Vagina (tissue), 2 donors: Measurements from ENCODE around the gene SERTAD4. TPM values are rescaled to one million over a fixed set of nuclear protein-coding genes. Genes with fewer than 3 reads are reported as not detected.
A peak's percentile ranks its signal among the peaks of the same experiment; 100 is the strongest.

Experiments used
- DNase-seq, 2 donors: peaks; one replicate each; pipeline ENCODE4 v3.0.0-alpha.2; 2017; ENCODE audit errors: extremely low spot score in 2 of 2
- H3K27ac ChIP-seq: fragments of 200-600 bp; sonication (generic); one replicate; pipeline ENCODE4 v1.5.1; 2019
- H3K27me3 ChIP-seq: fragments of 200-600 bp; sonication (generic); one replicate; pipeline ENCODE4 v1.5.1; 2019
- H3K36me3 ChIP-seq, 2 donors: fragments of 200-600 bp; sonication (generic); one replicate each; pipeline ENCODE4 v1.5.1; 2017 to 2019
- H3K4me1 ChIP-seq: fragments of 200-600 bp; sonication (generic); one replicate; pipeline ENCODE4 v1.5.1; 2019
- H3K4me3 ChIP-seq, 2 donors: fragments of 200-600 bp; sonication (generic); 1 replicate in 1 of 2; 2 replicates in 1 of 2; pipeline ENCODE4 v1.5.1; 2016 to 2019
- H3K9me3 ChIP-seq: fragments of 200-600 bp; sonication (generic); one replicate; pipeline ENCODE4 v1.5.1; 2019
- POLR2A ChIP-seq, 2 donors: fragments of 450-650 bp; IDR thresholded peaks; one replicate each; pipeline ENCODE4 v1.6.1; 2017; ENCODE audit warnings: antibody characterized with exemption in 2 of 2, mild to moderate bottlenecking in 2 of 2, moderate library complexity in 2 of 2
- POLR2AphosphoS5 ChIP-seq, 2 donors: sonication (generic); formaldehyde crosslinking; IDR thresholded peaks; one replicate each; pipeline ENCODE4 v1.9.0; 2017; ENCODE audit warnings: antibody characterized with exemption in 2 of 2, mild to moderate bottlenecking in 2 of 2, low read depth in 1 of 2; ENCODE audit not compliant: insufficient read depth in 1 of 2
- intact Hi-C: fragments of 100-400 bp; cut with DNase I; formaldehyde crosslinking; loops from one replicate; pipeline ENCODE4 v1.15.1; 2023
- total RNA-seq: library from RNA; depleted of rRNA; stranded (reverse); fragments of >200 nt; gene quantifications from one replicate; pipeline ENCODE4 v1.2.3, GENCODE V29; 2016
- TF ChIP-seq, protein P1 (sequence below), 3 experiments: fragments of 450-650 bp in 2 of 3; fragments of 200-600 bp in 1 of 3; sonication (generic) in 1 of 3; IDR thresholded peaks; one replicate each; pipeline ENCODE4 v1.5.1; 2017 to 2019; ENCODE audit warnings: antibody characterized with exemption in 3 of 3, mild to moderate bottlenecking in 2 of 3, moderate library complexity in 2 of 3

Gene SERTAD4
- total RNA-seq, 1 donor from 2014 or later = 2.7 TPM

DNA sequence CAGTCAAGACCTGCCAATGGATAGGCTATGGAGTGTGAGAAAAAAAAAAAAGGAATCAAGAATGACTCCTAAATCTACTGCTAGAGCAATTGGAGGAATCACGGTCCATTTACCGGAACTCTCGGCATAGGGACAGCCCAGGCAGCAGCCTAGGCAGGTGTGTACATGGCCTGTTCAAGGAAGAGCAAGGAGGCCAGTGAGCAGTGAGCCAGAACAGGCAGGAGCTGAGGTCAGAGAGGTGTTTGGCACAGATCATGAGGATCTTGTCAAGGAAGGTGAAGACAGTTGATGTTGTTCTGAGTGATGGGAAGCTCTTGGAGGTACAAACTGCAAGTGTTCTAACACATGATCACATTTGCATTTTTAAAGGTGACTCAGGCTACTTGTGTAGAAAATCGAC lies 55.5 kb downstream of the SERTAD4 start:
- intact Hi-C loops = no loop called here
- TF ChIP-seq, protein P1, sequence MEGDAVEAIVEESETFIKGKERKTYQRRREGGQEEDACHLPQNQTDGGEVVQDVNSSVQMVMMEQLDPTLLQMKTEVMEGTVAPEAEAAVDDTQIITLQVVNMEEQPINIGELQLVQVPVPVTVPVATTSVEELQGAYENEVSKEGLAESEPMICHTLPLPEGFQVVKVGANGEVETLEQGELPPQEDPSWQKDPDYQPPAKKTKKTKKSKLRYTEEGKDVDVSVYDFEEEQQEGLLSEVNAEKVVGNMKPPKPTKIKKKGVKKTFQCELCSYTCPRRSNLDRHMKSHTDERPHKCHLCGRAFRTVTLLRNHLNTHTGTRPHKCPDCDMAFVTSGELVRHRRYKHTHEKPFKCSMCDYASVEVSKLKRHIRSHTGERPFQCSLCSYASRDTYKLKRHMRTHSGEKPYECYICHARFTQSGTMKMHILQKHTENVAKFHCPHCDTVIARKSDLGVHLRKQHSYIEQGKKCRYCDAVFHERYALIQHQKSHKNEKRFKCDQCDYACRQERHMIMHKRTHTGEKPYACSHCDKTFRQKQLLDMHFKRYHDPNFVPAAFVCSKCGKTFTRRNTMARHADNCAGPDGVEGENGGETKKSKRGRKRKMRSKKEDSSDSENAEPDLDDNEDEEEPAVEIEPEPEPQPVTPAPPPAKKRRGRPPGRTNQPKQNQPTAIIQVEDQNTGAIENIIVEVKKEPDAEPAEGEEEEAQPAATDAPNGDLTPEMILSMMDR (IDR thresholded peaks at IDR 0.05) = no peak
- TF ChIP-seq POLR2AphosphoS5 (IDR thresholded peaks at IDR 0.05; ENCODE audit: insufficient read depth in 1 of 2, low read depth in 1 of 2) (no peak), POLR2A (IDR thresholded peaks at IDR 0.05) (no peak)
- Histone ChIP-seq H3K9me3 (no peaks in the 10 kb centered on the region), H3K27me3 (no peaks in the 10 kb centered on the region), H3K4me3 (no peak overlapping the region), H3K27ac (no peak overlapping the region), H3K36me3 (no peaks in the 10 kb centered on the region), H3K4me1 (peaks cover 19% of the 10 kb centered on the region)
- no peak for DNase-seq

DNA sequence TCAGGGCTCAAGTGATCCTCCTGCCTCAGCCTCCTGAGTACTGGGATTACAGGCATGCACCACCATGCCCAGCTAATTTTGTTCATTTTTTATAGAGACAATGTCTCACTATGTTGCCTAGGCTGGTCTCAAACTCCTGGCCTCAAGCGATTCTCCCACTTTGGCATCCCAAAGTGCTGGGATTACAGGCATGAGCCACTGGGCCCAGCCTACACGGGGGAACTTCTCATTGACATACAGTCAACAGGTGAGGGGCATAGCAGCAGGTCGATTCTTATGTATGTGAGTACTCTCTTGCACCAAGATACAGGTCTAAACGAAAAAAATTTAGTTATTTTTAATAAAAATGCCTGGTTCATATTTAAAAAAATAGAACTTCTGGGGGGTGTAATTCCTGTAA lies 56.7 kb downstream of the SERTAD4 start:
- Histone ChIP-seq H3K27me3 (no peaks in the 10 kb centered on the region), H3K4me3 (no peak overlapping the region), H3K27ac (no peak overlapping the region), H3K36me3 (no peaks in the 10 kb centered on the region), H3K4me1 (peaks cover 29% of the 10 kb centered on the region), H3K9me3 (no peaks in the 10 kb centered on the region)
- intact Hi-C loops = no loop called here
- DNase-seq = no peak
- TF ChIP-seq POLR2AphosphoS5 (IDR thresholded peaks at IDR 0.05; ENCODE audit: insufficient read depth in 1 of 2, low read depth in 1 of 2) (no peak), POLR2A (IDR thresholded peaks at IDR 0.05) (no peak)
- TF ChIP-seq, protein P1 (IDR thresholded peaks at IDR 0.05) = no peak

DNA sequence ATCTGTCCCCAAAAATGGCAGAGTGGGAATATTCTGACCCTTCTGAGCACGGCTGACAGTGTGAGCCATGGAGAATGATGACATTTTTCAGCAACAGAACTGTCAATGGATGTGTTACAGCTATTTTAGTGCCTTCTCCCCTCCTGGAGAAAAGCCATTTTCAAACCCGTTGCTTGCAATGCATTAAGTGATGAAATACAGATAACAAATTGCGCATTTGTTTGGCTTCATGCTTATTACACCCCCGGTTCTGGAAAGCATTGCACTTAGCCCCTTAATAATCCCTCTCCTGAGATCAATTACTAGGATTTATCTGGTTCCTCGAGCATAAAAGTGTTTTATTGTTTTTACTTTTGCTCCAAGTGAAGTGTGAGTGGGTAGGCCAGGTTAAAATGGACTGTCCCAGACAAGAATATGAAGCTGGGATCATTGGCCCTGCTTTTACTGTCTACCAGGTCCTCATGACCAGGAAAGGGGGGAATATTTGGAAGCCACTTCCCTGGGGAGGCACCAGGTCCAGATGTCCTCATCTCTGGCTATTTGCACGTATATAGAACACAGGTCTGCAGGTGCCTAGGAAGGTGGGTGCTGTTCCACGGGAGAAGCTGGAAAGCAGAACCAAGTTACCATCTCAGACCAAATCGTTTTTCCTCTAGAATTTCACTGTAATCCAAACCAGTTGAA lies 58.6 kb downstream of the SERTAD4 start:
- Histone ChIP-seq H3K27ac (peak overlapping the region; percentile 83), H3K9me3 (no peaks in the 10 kb centered on the region), H3K27me3 (no peaks in the 10 kb centered on the region), H3K4me1 (peaks cover 49% of the 10 kb centered on the region), H3K4me3 (no peak overlapping the region), H3K36me3 (no peaks in the 10 kb centered on the region)
- intact Hi-C loops = loop anchor here (5.0 kb wide), 2 partner anchors 54 to 614 kb away; partner anchors contain the start of gene G0S2
- TF ChIP-seq, protein P1 (IDR thresholded peaks at IDR 0.05) = no peak
- TF ChIP-seq POLR2A (IDR thresholded peaks at IDR 0.05) (no peak), POLR2AphosphoS5 (IDR thresholded peaks at IDR 0.05; ENCODE audit: insufficient read depth in 1 of 2, low read depth in 1 of 2) (no peak)
- no peak for DNase-seq

DNA sequence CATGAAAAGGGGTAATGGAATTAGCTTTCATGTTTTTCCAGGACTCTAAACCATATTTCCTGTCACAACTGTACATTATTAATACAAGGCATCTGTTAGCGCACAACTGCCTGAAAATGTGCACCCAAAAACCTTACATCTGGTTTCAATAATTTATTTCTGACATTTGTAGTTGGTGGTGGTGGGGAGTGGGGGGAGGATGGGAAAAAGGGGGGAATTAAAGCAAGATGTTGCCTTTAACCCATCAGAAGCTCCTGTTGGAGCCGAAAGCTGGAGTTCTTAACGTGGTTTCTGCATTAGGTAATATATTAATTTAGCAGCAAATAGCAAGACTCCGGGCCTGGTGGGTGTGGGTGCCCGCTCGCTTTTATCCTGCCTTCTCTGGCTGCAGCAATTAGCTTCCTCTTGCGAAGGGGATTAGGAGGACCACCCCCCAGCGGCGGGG lies 59.2 kb downstream of the SERTAD4 start:
- no peaks in the 10 kb centered on the region for H3K36me3 ChIP-seq
- H3K4me1 ChIP-seq = peaks cover 52% of the 10 kb centered on the region
- H3K4me3 ChIP-seq = peak overlapping the region; percentile 42 to 61
- H3K9me3 ChIP-seq = no peaks in the 10 kb centered on the region
- intact Hi-C loops = loop anchor here (5.0 kb wide), 2 partner anchors 55 to 615 kb away; partner anchors contain the start of gene G0S2
- no peaks in the 10 kb centered on the region for H3K27me3 ChIP-seq
- peak overlapping the region; percentile 83 for H3K27ac ChIP-seq
- no peak for DNase-seq
- TF ChIP-seq POLR2A (IDR thresholded peaks at IDR 0.05) (no peak), POLR2AphosphoS5 (IDR thresholded peaks at IDR 0.05; ENCODE audit: insufficient read depth in 1 of 2, low read depth in 1 of 2) (no peak)
- TF ChIP-seq, protein P1 (IDR thresholded peaks at IDR 0.05) = no peak

DNA sequence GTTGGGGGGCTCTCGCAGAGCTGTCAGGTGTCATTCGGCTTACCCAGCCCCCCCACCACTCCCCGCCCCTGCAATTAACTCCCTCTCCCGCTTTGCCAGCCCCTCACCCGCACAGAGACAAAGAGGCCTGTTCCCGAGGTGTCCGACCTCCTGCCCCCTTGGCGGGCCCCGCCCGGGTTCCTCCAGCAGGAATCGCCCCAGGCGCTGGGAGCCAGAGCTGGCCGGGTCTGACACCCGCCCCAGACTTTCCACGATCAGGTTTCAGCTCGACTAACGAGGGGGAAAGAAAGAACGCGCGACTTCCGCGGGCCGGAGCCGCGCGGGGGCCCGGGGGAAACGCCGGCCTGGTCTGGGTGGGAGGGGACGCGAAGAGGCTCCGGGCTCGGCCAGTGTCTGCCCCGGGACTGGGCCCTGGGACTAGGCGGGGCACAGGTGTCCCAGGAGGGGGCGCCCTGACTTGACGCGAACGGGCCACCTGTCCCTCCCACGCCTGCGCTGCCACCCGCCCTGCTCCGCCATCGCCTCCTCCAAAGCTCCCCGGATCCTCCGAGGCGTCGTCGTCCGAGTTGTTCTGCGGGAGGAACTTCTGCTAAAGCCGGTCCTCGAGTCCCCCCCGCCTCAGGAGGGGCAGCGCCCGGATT lies 59.8 kb downstream of the SERTAD4 start:
- peaks cover 52% of the 10 kb centered on the region for H3K4me1 ChIP-seq
- intact Hi-C loops = loop anchor here (5.0 kb wide), 2 partner anchors 55 to 615 kb away; partner anchors contain the start of gene G0S2
- H3K27me3 ChIP-seq = no peaks in the 10 kb centered on the region
- no peak for DNase-seq
- H3K36me3 ChIP-seq = no peaks in the 10 kb centered on the region
- peak overlapping the region; percentile 42 to 61 for H3K4me3 ChIP-seq
- no peaks in the 10 kb centered on the region for H3K9me3 ChIP-seq
- H3K27ac ChIP-seq = peak overlapping the region; percentile 83
- TF ChIP-seq, protein P1 (IDR thresholded peaks at IDR 0.05) = peak in 1 of 3 experiments; percentile 23
- TF ChIP-seq POLR2AphosphoS5 (IDR thresholded peaks at IDR 0.05; ENCODE audit: insufficient read depth in 1 of 2, low read depth in 1 of 2) (peak in 1 of 2 donors; percentile 3), POLR2A (IDR thresholded peaks at IDR 0.05) (no peak)
